Measurements from ENCODE around the gene TPK1. TPM values are rescaled to one million over a fixed set of nuclear protein-coding genes. Genes with fewer than 3 reads are reported as not detected.

Gene TPK1
- total and polyA plus RNA-seq, 2 experiments from 2014 or later = 5.9 to 7.3 TPM

DNA sequence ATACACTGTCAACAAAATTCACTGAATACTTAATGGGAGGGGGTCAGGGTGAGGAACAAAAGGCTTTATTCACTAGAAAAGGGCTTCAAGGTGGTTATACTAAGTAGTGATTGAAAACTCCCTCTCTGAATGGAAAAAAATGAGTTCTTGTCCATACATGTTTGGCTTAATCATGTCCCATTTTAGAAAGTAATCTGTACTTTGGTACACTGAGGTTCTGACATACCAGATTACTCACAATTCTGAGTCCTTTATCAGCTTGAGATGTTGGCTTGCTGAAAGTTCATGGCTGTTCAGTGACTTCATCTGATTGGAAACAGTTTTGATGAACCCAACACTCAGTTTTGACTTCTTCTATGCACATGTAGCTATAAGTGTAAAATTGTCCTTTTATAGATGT, 419.5 kb downstream of the TPK1 start:
- no peak for DNase-seq (ENCODE audit: low read depth in 1 of 2, low spot score in 1 of 2)
- Histone ChIP-seq H3K4me1 (ENCODE audit: low read depth) (no peaks in the 10 kb centered on the region), H3K4me3 (no peak overlapping the region), H3K27ac (no peak overlapping the region), H3K9me3 (ENCODE audit: low read depth) (no peaks in the 10 kb centered on the region), H3K36me3 (no peaks in the 10 kb centered on the region), H3K27me3 (no peaks in the 10 kb centered on the region)
- TF ChIP-seq, protein P1, sequence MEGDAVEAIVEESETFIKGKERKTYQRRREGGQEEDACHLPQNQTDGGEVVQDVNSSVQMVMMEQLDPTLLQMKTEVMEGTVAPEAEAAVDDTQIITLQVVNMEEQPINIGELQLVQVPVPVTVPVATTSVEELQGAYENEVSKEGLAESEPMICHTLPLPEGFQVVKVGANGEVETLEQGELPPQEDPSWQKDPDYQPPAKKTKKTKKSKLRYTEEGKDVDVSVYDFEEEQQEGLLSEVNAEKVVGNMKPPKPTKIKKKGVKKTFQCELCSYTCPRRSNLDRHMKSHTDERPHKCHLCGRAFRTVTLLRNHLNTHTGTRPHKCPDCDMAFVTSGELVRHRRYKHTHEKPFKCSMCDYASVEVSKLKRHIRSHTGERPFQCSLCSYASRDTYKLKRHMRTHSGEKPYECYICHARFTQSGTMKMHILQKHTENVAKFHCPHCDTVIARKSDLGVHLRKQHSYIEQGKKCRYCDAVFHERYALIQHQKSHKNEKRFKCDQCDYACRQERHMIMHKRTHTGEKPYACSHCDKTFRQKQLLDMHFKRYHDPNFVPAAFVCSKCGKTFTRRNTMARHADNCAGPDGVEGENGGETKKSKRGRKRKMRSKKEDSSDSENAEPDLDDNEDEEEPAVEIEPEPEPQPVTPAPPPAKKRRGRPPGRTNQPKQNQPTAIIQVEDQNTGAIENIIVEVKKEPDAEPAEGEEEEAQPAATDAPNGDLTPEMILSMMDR (IDR thresholded peaks at IDR 0.05; ENCODE audit: low read depth, low read length) = no peak

- DNase-seq (ENCODE audit: low read depth in 1 of 2, low spot score in 1 of 2) = no peak
- Histone ChIP-seq H3K27me3 (no peaks in the 10 kb centered on the region), H3K9me3 (ENCODE audit: low read depth) (no peaks in the 10 kb centered on the region), H3K4me1 (ENCODE audit: low read depth) (no peaks in the 10 kb centered on the region), H3K27ac (no peak overlapping the region), H3K36me3 (no peaks in the 10 kb centered on the region), H3K4me3 (no peak overlapping the region)
- TF ChIP-seq, protein P1 (IDR thresholded peaks at IDR 0.05; ENCODE audit: low read depth, low read length) = no peak
Measured at GRCh38 chr7:144415858-144416257, 420.0 kb downstream of the TPK1 start.

- no peaks in the 10 kb centered on the region for H3K36me3 ChIP-seq
- no peaks in the 10 kb centered on the region for H3K9me3 ChIP-seq (ENCODE audit: low read depth)
- H3K27me3 ChIP-seq = no peaks in the 10 kb centered on the region
- no peak for DNase-seq (ENCODE audit: low read depth in 1 of 2, low spot score in 1 of 2)
- H3K27ac ChIP-seq = no peak overlapping the region
- H3K4me1 ChIP-seq (ENCODE audit: low read depth) = no peaks in the 10 kb centered on the region
- H3K4me3 ChIP-seq = no peak overlapping the region
- TF ChIP-seq, protein P1 (IDR thresholded peaks at IDR 0.05; ENCODE audit: low read depth, low read length) = no peak
Measured at GRCh38 chr7:144414815-144415214, 421.0 kb downstream of the TPK1 start.

DNA sequence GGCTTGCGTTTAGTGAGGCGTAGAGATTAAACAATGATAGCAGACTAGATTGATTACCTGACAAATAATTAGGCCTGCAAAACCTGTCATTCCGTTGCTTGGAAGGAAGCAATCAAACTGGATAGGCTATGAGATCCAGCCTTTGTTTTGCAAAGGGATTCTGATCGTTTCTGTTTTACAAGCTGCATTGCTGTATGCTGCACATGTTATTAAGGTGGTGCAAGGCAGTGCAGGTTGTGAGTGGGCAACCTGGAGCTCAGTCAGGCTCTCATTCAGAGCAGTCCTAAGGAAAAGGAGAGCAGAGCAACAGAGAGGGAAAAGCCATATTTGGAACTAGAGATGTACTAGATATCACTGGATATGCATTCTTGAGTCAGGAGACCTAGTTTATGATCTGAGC, 425.4 kb downstream of the TPK1 start:
- TF ChIP-seq, protein P1 (IDR thresholded peaks at IDR 0.05; ENCODE audit: low read depth, low read length) = no peak
- H3K9me3 ChIP-seq (ENCODE audit: low read depth) = no peaks in the 10 kb centered on the region
- peaks cover 4% of the 10 kb centered on the region for H3K4me1 ChIP-seq (ENCODE audit: low read depth)
- H3K27ac ChIP-seq = no peak overlapping the region
- no peaks in the 10 kb centered on the region for H3K27me3 ChIP-seq
- no peaks in the 10 kb centered on the region for H3K36me3 ChIP-seq
- DNase-seq (ENCODE audit: low read depth in 1 of 2, low spot score in 1 of 2) = no peak
- H3K4me3 ChIP-seq = no peak overlapping the region

GRCh38 chr7:144408121-144408520, 427.7 kb downstream of the TPK1 start:
- Histone ChIP-seq H3K4me3 (no peak overlapping the region), H3K4me1 (ENCODE audit: low read depth) (peaks cover 4% of the 10 kb centered on the region), H3K27ac (no peak overlapping the region), H3K9me3 (ENCODE audit: low read depth) (no peaks in the 10 kb centered on the region), H3K36me3 (no peaks in the 10 kb centered on the region), H3K27me3 (no peaks in the 10 kb centered on the region)
- DNase-seq (ENCODE audit: low read depth in 1 of 2, low spot score in 1 of 2) = no peak
- TF ChIP-seq, protein P1 (IDR thresholded peaks at IDR 0.05; ENCODE audit: low read depth, low read length) = no peak

All from cardiac muscle cell (in vitro differentiated cells and primary cell).